GM23338 (cell line): ENCODE measurements around the gene NME2. TPM values are rescaled to one million over a fixed set of nuclear protein-coding genes. Genes with fewer than 3 reads are reported as not detected.

Experiments
- ATAC-seq: fragments of 200-7000 bp; cut with Tn5 transposase; 3 replicates; pipeline ENCODE4 v1.9.1; 2020
- DNase-seq: peaks from one replicate; pipeline ENCODE4 v3.0.0-alpha.2; 2015; ENCODE audit warnings: low spot score
- H2AFZ ChIP-seq: fragments of 200-600 bp; sonication (generic); 2 replicates; pipeline ENCODE4 v1.8.0; 2016; ENCODE audit warnings: antibody characterized with exemption, mild to moderate bottlenecking, moderate library complexity
- H3F3A ChIP-seq: fragments of 200-600 bp; sonication (generic); replicated peaks from 2 replicates; pipeline ENCODE4 v1.8.0; 2017; ENCODE audit warnings: antibody characterized with exemption, mixed run types, low read depth
- H3K27ac ChIP-seq: fragments of 200-600 bp; sonication (generic); 2 replicates; pipeline ENCODE4 v1.6.1; 2016; ENCODE audit warnings: low read depth
- H3K27me3 ChIP-seq: fragments of 200-600 bp; sonication (generic); 2 replicates; pipeline ENCODE4 v1.8.0; 2016; ENCODE audit warnings: mild to moderate bottlenecking, mixed run types, moderate library complexity; ENCODE audit not compliant: insufficient read depth
- H3K36me3 ChIP-seq: fragments of 200-600 bp; sonication (generic); 2 replicates; pipeline ENCODE4 v1.8.0; 2016; ENCODE audit warnings: mild to moderate bottlenecking; ENCODE audit not compliant: insufficient read depth
- H3K4me1 ChIP-seq: fragments of 200-600 bp; sonication (generic); 2 replicates; pipeline ENCODE4 v1.8.0; 2016; ENCODE audit warnings: mild to moderate bottlenecking, moderate library complexity; ENCODE audit not compliant: insufficient read depth
- H3K4me2 ChIP-seq: fragments of 200-600 bp; sonication (generic); 2 replicates; pipeline ENCODE4 v1.7.1; 2017; ENCODE audit warnings: mixed run types
- H3K4me3 ChIP-seq: fragments of 200-600 bp; sonication (generic); 2 replicates; pipeline ENCODE4 v1.6.1; 2016; ENCODE audit warnings: mixed run types
- H3K79me2 ChIP-seq: fragments of 200-600 bp; sonication (generic); replicated peaks from 2 replicates; pipeline ENCODE4 v1.8.0; 2017; ENCODE audit warnings: mild to moderate bottlenecking; ENCODE audit not compliant: insufficient read depth
- H3K9me2 ChIP-seq: fragments of 200-600 bp; sonication (generic); 2 replicates; pipeline ENCODE4 v1.8.0; 2017; ENCODE audit not compliant: insufficient read depth
- H4K20me1 ChIP-seq: fragments of 200-600 bp; sonication (generic); replicated peaks from 2 replicates; pipeline ENCODE4 v1.8.0; 2017; ENCODE audit warnings: mild to moderate bottlenecking; ENCODE audit not compliant: insufficient read depth
- H3K27ac Mint-ChIP-seq: 2 replicates; pipeline ENCODE4 v1.8.0; 2020; ENCODE audit warnings: inconsistent platforms, mild to moderate bottlenecking, moderate library complexity, mixed read lengths
- H3K27me3 Mint-ChIP-seq: 3 replicates; pipeline ENCODE4 v1.8.0; 2022; ENCODE audit warnings: low read depth, mild to moderate bottlenecking, moderate library complexity, mixed read lengths, inconsistent platforms; ENCODE audit not compliant: insufficient read depth, poor library complexity
- H3K36me3 Mint-ChIP-seq: 3 replicates; pipeline ENCODE4 v1.8.0; 2021; ENCODE audit warnings: low read depth, mild to moderate bottlenecking, inconsistent platforms, moderate library complexity, mixed read lengths
- H3K4me1 Mint-ChIP-seq: 3 replicates; pipeline ENCODE4 v1.8.0; 2020; ENCODE audit warnings: mild to moderate bottlenecking, inconsistent platforms, mixed read lengths
- H3K4me3 Mint-ChIP-seq: 3 replicates; pipeline ENCODE4 v1.8.0; 2021; ENCODE audit warnings: moderate library complexity, mild to moderate bottlenecking, inconsistent platforms, mixed read lengths
- H3K9me3 Mint-ChIP-seq: 3 replicates; pipeline ENCODE4 v1.8.0; 2020; ENCODE audit warnings: moderate library complexity, mild to moderate bottlenecking, inconsistent platforms, mixed read lengths
- CTCF ChIP-seq, 2 experiments: fragments of 200-600 bp in 1 of 2; sonication (generic) in 1 of 2; conservative IDR thresholded peaks; 2 replicates each; pipeline versions ENCODE4 v1.5.1 to v1.6.1; 2016 to 2017; ENCODE audit warnings: antibody characterized with exemption in 2 of 2, low read depth in 2 of 2, mild to moderate bottlenecking in 2 of 2, moderate library complexity in 1 of 2
- EZH2 ChIP-seq: fragments of 200-600 bp; sonication (generic); IDR thresholded peaks from one replicate; pipeline ENCODE4 v1.8.0; 2017; ENCODE audit warnings: antibody characterized with exemption, mild to moderate bottlenecking, low read depth; ENCODE audit not compliant: unreplicated experiment
- EZH2phosphoT487 ChIP-seq: fragments of 200-600 bp; sonication (generic); IDR thresholded peaks from one replicate; pipeline ENCODE4 v1.8.1; 2018; ENCODE audit warnings: antibody characterized with exemption; ENCODE audit not compliant: unreplicated experiment
- NANOG ChIP-seq: IDR thresholded peaks from 2 replicates; pipeline ENCODE4 v1.6.1; 2016; ENCODE audit warnings: antibody characterized with exemption, borderline replicate concordance
- POLR2AphosphoS5 ChIP-seq: IDR thresholded peaks from 2 replicates; pipeline ENCODE4 v1.6.1; 2016; ENCODE audit warnings: antibody characterized with exemption, low read depth
- REST ChIP-seq: IDR thresholded peaks from one replicate; pipeline ENCODE4 v1.6.1; 2018; ENCODE audit warnings: antibody characterized with exemption; ENCODE audit not compliant: unreplicated experiment
- STAT1 ChIP-seq: IDR thresholded peaks from one replicate; pipeline ENCODE4 v1.6.1; 2016; ENCODE audit warnings: antibody characterized with exemption; ENCODE audit not compliant: unreplicated experiment
- ZNF114 ChIP-seq: fragments of 250-450 bp; sonication (Bioruptor Pico); IDR thresholded peaks from 2 replicates; pipeline ENCODE4 v1.5.0; 2020; ENCODE audit warnings: mild to moderate bottlenecking, moderate library complexity
- ZNF331 ChIP-seq: fragments of 250-450 bp; sonication (Bioruptor Pico); IDR thresholded peaks from 2 replicates; pipeline ENCODE4 v1.5.0; 2020; ENCODE audit warnings: low read depth, mild to moderate bottlenecking, moderate library complexity
- ZNF462 ChIP-seq: fragments of 250-450 bp; sonication (Bioruptor Pico); IDR thresholded peaks from 2 replicates; pipeline ENCODE4 v1.5.0; 2020; ENCODE audit warnings: mild to moderate bottlenecking, moderate library complexity
- polyA plus RNA-seq: library from polyadenylated mRNA; unstranded; fragments of >200 nt; fragmentation: Nextera tagmentation; extraction: Ambion mirVana; gene quantifications from 2 replicates; pipeline ENCODE4 v1.2.1, GENCODE V29; 2016
- total RNA-seq: library from RNA; depleted of rRNA; stranded (reverse); fragments of >200 nt; shearing (Covaris generic); gene quantifications from 2 replicates; pipeline ENCODE4 v1.2.3, GENCODE V29; 2014

NME2 gene
- total and polyA plus RNA-seq, 2 experiments from 2014 or later: 667 to 939 TPM

GRCh38 chr17:51200846-51201245, 34.6 kb downstream of the NME2 start (continued):
- TF ChIP-seq CTCF (conservative IDR thresholded peaks at IDR 0.05; ENCODE audit: low read depth in 2 of 2): no peak
- TF ChIP-seq STAT1: no peak

- Histone ChIP-seq H3K4me1 (no peaks in the 10 kb centered on the region), H3K27me3 (no peaks in the 10 kb centered on the region), H3K4me2 (no peak overlapping the region), H3K27ac (no peak overlapping the region), H3F3A (no peaks in the 10 kb centered on the region), H3K9me2 (no peaks in the 10 kb centered on the region), H3K4me3 (no peak overlapping the region), H3K36me3 (peaks cover 64% of the 10 kb centered on the region), H2AFZ (no peak overlapping the region), H4K20me1 (no peaks in the 10 kb centered on the region; the same call in 1 of the 2 replicates), H3K79me2 (no peaks in the 10 kb centered on the region)
- TF ChIP-seq EZH2 (no peak), POLR2AphosphoS5 (no peak), ZNF114 (no peak), REST (no peak), ZNF462 (CRISPR knock-in tag) (no peak), ZNF331 (CRISPR knock-in tag) (no peak), CTCF (conservative IDR thresholded peaks at IDR 0.05; ENCODE audit: low read depth in 2 of 2) (no peak), STAT1 (no peak), NANOG (no peak), EZH2phosphoT487 (no peak)
- Mint-ChIP-seq H3K27me3 (peaks cover 4% of the 10 kb centered on the region), H3K9me3 (no peaks in the 10 kb centered on the region), H3K4me1 (no peaks in the 10 kb centered on the region), H3K36me3 (peaks cover 68% of the 10 kb centered on the region; the same call in 2 of the 3 replicates), H3K4me3 (no peak overlapping the region), H3K27ac (no peak overlapping the region)
- DNase-seq (no peak), ATAC-seq (no peak)
Observed at GRCh38 chr17:51203838-51204237, 37.6 kb downstream of the NME2 start.
